ENCODE results near the gene PRKACB.

DNA sequence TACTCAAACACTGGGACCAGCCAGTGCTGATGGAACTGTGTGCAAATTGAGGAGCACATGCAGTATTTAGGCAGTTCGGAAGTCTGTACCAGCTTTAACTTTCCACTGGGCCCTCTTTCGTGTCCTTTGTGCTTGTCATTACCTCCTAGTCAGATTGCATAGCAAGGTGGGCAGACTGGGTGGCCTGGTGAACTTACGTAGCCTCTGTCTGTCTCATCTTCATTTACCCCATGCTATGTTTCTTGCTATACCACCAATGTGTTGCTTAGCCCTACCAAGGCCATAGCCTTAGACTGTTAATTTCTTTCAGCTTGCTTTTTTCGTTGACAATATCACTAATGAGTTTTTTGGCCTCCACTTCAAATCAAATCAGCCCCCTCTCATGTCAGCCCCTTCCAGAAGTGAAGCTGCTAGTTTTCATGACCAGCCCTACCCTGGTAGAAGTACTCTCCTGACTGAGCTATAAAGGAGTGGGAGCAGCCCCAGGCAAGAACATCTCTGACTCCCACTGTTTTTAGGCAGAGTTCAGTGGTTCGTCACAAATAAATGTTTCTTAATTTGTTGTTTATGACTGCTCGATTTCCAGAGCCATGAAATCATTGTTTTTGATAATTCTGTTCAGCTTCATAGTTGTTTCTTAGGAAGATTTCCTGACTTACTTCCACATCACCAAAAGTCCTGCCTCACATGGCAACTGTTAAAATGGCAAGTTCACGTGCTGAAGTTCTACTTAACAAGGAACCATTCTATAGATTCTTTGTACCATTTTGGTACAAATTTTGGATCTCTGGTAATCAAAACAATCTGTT, 19.3 kb downstream of the PRKACB start:
- TF ChIP-seq, protein P1, sequence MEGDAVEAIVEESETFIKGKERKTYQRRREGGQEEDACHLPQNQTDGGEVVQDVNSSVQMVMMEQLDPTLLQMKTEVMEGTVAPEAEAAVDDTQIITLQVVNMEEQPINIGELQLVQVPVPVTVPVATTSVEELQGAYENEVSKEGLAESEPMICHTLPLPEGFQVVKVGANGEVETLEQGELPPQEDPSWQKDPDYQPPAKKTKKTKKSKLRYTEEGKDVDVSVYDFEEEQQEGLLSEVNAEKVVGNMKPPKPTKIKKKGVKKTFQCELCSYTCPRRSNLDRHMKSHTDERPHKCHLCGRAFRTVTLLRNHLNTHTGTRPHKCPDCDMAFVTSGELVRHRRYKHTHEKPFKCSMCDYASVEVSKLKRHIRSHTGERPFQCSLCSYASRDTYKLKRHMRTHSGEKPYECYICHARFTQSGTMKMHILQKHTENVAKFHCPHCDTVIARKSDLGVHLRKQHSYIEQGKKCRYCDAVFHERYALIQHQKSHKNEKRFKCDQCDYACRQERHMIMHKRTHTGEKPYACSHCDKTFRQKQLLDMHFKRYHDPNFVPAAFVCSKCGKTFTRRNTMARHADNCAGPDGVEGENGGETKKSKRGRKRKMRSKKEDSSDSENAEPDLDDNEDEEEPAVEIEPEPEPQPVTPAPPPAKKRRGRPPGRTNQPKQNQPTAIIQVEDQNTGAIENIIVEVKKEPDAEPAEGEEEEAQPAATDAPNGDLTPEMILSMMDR (IDR thresholded peaks at IDR 0.05) = no peak
- TF ChIP-seq, protein P2, sequence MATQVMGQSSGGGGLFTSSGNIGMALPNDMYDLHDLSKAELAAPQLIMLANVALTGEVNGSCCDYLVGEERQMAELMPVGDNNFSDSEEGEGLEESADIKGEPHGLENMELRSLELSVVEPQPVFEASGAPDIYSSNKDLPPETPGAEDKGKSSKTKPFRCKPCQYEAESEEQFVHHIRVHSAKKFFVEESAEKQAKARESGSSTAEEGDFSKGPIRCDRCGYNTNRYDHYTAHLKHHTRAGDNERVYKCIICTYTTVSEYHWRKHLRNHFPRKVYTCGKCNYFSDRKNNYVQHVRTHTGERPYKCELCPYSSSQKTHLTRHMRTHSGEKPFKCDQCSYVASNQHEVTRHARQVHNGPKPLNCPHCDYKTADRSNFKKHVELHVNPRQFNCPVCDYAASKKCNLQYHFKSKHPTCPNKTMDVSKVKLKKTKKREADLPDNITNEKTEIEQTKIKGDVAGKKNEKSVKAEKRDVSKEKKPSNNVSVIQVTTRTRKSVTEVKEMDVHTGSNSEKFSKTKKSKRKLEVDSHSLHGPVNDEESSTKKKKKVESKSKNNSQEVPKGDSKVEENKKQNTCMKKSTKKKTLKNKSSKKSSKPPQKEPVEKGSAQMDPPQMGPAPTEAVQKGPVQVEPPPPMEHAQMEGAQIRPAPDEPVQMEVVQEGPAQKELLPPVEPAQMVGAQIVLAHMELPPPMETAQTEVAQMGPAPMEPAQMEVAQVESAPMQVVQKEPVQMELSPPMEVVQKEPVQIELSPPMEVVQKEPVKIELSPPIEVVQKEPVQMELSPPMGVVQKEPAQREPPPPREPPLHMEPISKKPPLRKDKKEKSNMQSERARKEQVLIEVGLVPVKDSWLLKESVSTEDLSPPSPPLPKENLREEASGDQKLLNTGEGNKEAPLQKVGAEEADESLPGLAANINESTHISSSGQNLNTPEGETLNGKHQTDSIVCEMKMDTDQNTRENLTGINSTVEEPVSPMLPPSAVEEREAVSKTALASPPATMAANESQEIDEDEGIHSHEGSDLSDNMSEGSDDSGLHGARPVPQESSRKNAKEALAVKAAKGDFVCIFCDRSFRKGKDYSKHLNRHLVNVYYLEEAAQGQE (IDR thresholded peaks at IDR 0.05) = no peak
- no peak for TF ChIP-seq POLR2A (IDR thresholded peaks at IDR 0.05; ENCODE audit: low read length)
- no peak for TF ChIP-seq HOXA7 (CRISPR knock-in tag; IDR thresholded peaks at IDR 0.05)
- no peak for TF ChIP-seq EP300 (IDR thresholded peaks at IDR 0.05)
- TF ChIP-seq FOSB (CRISPR knock-in tag; IDR thresholded peaks at IDR 0.05) = no peak

All from A549 (cell line).